ENCODE data around the gene B3GNT7.

Gene B3GNT7

DNA sequence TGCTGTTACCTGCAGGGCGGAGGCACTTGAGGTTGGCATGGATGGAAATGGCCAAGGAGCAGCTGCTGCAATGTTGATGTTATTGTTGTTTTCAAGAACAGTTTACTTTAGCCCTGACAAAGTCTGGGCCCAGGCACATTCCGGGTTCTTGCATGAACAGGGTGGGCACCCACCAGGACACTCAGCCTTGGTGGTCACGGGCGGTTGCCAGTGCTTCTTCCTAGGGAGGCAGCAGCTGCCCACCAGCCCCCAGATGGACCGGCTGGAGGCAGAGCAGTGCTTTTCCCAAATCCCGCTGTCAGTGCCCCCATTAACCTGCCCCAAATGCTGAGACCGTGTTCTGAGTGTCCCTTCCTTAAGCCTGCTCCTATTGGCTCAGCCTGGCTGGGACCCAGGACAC, 38.5 kb upstream of the B3GNT7 start:
- Histone ChIP-seq H3F3A (ENCODE audit: low read depth) (no peaks in the 10 kb centered on the region), H3K27me3 (ENCODE audit: insufficient read depth, low read length, poor library complexity, severe bottlenecking) (no peaks in the 10 kb centered on the region), H3K4me2 (ENCODE audit: low read depth, low read length, poor library complexity, severe bottlenecking) (no peak overlapping the region), H3K79me2 (ENCODE audit: insufficient read depth, low read length) (no peaks in the 10 kb centered on the region), H4K20me1 (ENCODE audit: insufficient read depth, low read length, poor library complexity, severe bottlenecking) (no peaks in the 10 kb centered on the region), H3K4me3 (ENCODE audit: low read length, poor library complexity, severe bottlenecking) (no peak overlapping the region), H3K9me3 (ENCODE audit: insufficient read depth, low read depth, low read length) (no peaks in the 10 kb centered on the region), H2AFZ (ENCODE audit: low read length) (no peak overlapping the region), H3K9ac (ENCODE audit: low read depth, low read length, poor library complexity, severe bottlenecking) (no peak overlapping the region), H3K4me1 (ENCODE audit: insufficient read depth, low read length, poor library complexity, severe bottlenecking) (peaks cover 10% of the 10 kb centered on the region), H3K36me3 (ENCODE audit: insufficient read depth, low read length) (no peaks in the 10 kb centered on the region), H3K9me2 (replicated peaks; ENCODE audit: low read depth, low read length) (no peaks in the 10 kb centered on the region)
- TF ChIP-seq, protein P1, sequence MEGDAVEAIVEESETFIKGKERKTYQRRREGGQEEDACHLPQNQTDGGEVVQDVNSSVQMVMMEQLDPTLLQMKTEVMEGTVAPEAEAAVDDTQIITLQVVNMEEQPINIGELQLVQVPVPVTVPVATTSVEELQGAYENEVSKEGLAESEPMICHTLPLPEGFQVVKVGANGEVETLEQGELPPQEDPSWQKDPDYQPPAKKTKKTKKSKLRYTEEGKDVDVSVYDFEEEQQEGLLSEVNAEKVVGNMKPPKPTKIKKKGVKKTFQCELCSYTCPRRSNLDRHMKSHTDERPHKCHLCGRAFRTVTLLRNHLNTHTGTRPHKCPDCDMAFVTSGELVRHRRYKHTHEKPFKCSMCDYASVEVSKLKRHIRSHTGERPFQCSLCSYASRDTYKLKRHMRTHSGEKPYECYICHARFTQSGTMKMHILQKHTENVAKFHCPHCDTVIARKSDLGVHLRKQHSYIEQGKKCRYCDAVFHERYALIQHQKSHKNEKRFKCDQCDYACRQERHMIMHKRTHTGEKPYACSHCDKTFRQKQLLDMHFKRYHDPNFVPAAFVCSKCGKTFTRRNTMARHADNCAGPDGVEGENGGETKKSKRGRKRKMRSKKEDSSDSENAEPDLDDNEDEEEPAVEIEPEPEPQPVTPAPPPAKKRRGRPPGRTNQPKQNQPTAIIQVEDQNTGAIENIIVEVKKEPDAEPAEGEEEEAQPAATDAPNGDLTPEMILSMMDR (conservative IDR thresholded peaks at IDR 0.05; ENCODE audit: low read length): no peak
- TF ChIP-seq EZH2phosphoT487 (IDR thresholded peaks at IDR 0.05; ENCODE audit: borderline replicate concordance): no peak

DNA sequence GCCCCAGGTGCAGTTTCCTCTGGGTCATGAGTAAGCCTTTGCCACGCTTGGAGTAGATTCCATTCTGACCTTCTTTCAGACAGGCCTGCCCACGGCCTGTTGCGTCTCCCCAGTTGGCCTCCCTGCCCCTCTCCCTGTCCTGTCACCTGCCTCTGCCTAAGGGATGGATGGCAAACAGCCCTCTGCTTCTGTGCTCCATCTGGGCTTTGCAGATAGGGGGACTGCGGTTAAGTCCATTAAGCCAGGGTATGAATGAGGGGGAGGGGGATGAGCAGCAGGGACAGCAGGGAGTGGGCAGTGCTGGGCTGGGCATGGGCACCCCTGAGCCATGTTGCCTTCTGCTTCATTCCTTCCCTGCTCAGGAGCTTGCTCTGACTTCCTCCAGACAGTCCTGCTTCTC, 37.6 kb upstream of the B3GNT7 start:
- H2AFZ ChIP-seq (ENCODE audit: low read length): no peak overlapping the region
- no peaks in the 10 kb centered on the region for H3F3A ChIP-seq (ENCODE audit: low read depth)
- H3K36me3 ChIP-seq (ENCODE audit: insufficient read depth, low read length): no peaks in the 10 kb centered on the region
- no peak overlapping the region for H3K4me3 ChIP-seq (ENCODE audit: low read length, poor library complexity, severe bottlenecking)
- H3K79me2 ChIP-seq (ENCODE audit: insufficient read depth, low read length): no peaks in the 10 kb centered on the region
- TF ChIP-seq EZH2phosphoT487 (IDR thresholded peaks at IDR 0.05; ENCODE audit: borderline replicate concordance): no peak
- TF ChIP-seq, protein P1 (conservative IDR thresholded peaks at IDR 0.05; ENCODE audit: low read length): no peak
- H3K9me2 ChIP-seq (replicated peaks; ENCODE audit: low read depth, low read length): no peaks in the 10 kb centered on the region
- peaks cover 19% of the 10 kb centered on the region for H3K4me1 ChIP-seq (ENCODE audit: insufficient read depth, low read length, poor library complexity, severe bottlenecking)
- no peak overlapping the region for H3K4me2 ChIP-seq (ENCODE audit: low read depth, low read length, poor library complexity, severe bottlenecking)
- H3K27me3 ChIP-seq (ENCODE audit: insufficient read depth, low read length, poor library complexity, severe bottlenecking): no peaks in the 10 kb centered on the region
- H3K9me3 ChIP-seq (ENCODE audit: insufficient read depth, low read depth, low read length): no peaks in the 10 kb centered on the region
- H3K9ac ChIP-seq (ENCODE audit: low read depth, low read length, poor library complexity, severe bottlenecking): no peak overlapping the region
- no peaks in the 10 kb centered on the region for H4K20me1 ChIP-seq (ENCODE audit: insufficient read depth, low read length, poor library complexity, severe bottlenecking)

DNA sequence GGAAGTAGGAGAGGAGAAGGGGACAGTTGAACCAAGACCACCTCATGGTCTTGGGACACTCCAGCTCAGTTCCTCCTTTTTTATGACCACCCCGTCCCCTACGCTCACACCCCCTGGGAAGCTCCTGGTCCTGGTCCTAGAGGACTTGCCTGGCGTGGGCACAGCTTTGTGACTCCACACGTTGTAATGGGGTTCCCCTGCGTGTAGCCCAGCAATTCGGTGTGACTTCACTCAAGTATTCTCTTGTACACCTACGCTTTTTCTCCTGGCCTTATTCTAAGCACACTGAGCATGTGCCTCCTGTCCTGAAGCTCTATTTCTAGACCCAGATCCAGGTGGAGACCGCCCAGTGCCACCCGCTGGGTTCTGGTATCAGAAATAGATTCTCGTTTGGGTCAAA, 36.1 kb upstream of the B3GNT7 start:
- Histone ChIP-seq H3K4me2 (ENCODE audit: low read depth, low read length, poor library complexity, severe bottlenecking) (no peak overlapping the region), H4K20me1 (ENCODE audit: insufficient read depth, low read length, poor library complexity, severe bottlenecking) (no peaks in the 10 kb centered on the region), H3K9ac (ENCODE audit: low read depth, low read length, poor library complexity, severe bottlenecking) (no peak overlapping the region), H3K9me3 (ENCODE audit: insufficient read depth, low read depth, low read length) (no peaks in the 10 kb centered on the region), H3K4me1 (ENCODE audit: insufficient read depth, low read length, poor library complexity, severe bottlenecking) (peaks cover 24% of the 10 kb centered on the region), H3K9me2 (replicated peaks; ENCODE audit: low read depth, low read length) (no peaks in the 10 kb centered on the region), H3K27me3 (ENCODE audit: insufficient read depth, low read length, poor library complexity, severe bottlenecking) (no peaks in the 10 kb centered on the region), H3K4me3 (ENCODE audit: low read length, poor library complexity, severe bottlenecking) (no peak overlapping the region), H2AFZ (ENCODE audit: low read length) (no peak overlapping the region), H3K36me3 (ENCODE audit: insufficient read depth, low read length) (no peaks in the 10 kb centered on the region), H3F3A (ENCODE audit: low read depth) (no peaks in the 10 kb centered on the region), H3K79me2 (ENCODE audit: insufficient read depth, low read length) (no peaks in the 10 kb centered on the region)
- TF ChIP-seq, protein P1 (conservative IDR thresholded peaks at IDR 0.05; ENCODE audit: low read length): no peak
- no peak for TF ChIP-seq EZH2phosphoT487 (IDR thresholded peaks at IDR 0.05; ENCODE audit: borderline replicate concordance)

Data from Loucy (cell line).